IPS-15b (cell line): ENCODE data around the gene RFXANK.

Source experiments
- H3K27me3 ChIP-seq: one replicate; pipeline ENCODE4 v1.6.1; 2013; ENCODE audit warnings: low read length; ENCODE audit not compliant: control insufficient read depth, insufficient read depth
- H3K36me3 ChIP-seq: one replicate; pipeline ENCODE4 v1.6.1; 2013; ENCODE audit warnings: low read length; ENCODE audit not compliant: control insufficient read depth, insufficient read depth
- H3K4me1 ChIP-seq: one replicate; pipeline ENCODE4 v1.6.1; 2013; ENCODE audit warnings: mild to moderate bottlenecking, low read length; ENCODE audit not compliant: control insufficient read depth, insufficient read depth
- H3K4me3 ChIP-seq: one replicate; pipeline ENCODE4 v1.5.1; 2013; ENCODE audit warnings: low read depth, low read length
- H3K9ac ChIP-seq: one replicate; pipeline ENCODE4 v1.6.1; 2013; ENCODE audit warnings: low read depth, mild to moderate bottlenecking, low read length
- H3K9me3 ChIP-seq: one replicate; pipeline ENCODE4 v1.6.1; 2013; ENCODE audit warnings: mild to moderate bottlenecking, low read length; ENCODE audit not compliant: control insufficient read depth, insufficient read depth

The RFXANK gene

GRCh38 chr19:19154768-19155494, 37.1 kb upstream of the RFXANK start:
- Histone ChIP-seq H3K9me3 (no peaks in the 10 kb centered on the region), H3K27me3 (no peaks in the 10 kb centered on the region), H3K4me3 (no peak overlapping the region), H3K9ac (no peak overlapping the region), H3K4me1 (no peaks in the 10 kb centered on the region), H3K36me3 (no peaks in the 10 kb centered on the region)

GRCh38 chr19:19155495-19156219, 36.4 kb upstream of the RFXANK start:
- Histone ChIP-seq H3K36me3 (no peaks in the 10 kb centered on the region), H3K4me1 (no peaks in the 10 kb centered on the region), H3K4me3 (no peak overlapping the region), H3K27me3 (no peaks in the 10 kb centered on the region), H3K9me3 (no peaks in the 10 kb centered on the region), H3K9ac (no peak overlapping the region)

- Histone ChIP-seq H3K9ac (no peak overlapping the region), H3K9me3 (no peaks in the 10 kb centered on the region), H3K36me3 (no peaks in the 10 kb centered on the region), H3K27me3 (no peaks in the 10 kb centered on the region), H3K4me3 (no peak overlapping the region), H3K4me1 (no peaks in the 10 kb centered on the region)
These were observed 34.2 kb upstream of the RFXANK start for GRCh38 chr19:19157808-19158207.

- Histone ChIP-seq H3K4me1 (no peaks in the 10 kb centered on the region), H3K27me3 (no peaks in the 10 kb centered on the region), H3K9ac (no peak overlapping the region), H3K4me3 (no peak overlapping the region), H3K36me3 (no peaks in the 10 kb centered on the region), H3K9me3 (no peaks in the 10 kb centered on the region)
These were observed 32.5 kb upstream of the RFXANK start for GRCh38 chr19:19159534-19159933.

- Histone ChIP-seq H3K27me3 (no peaks in the 10 kb centered on the region), H3K36me3 (no peaks in the 10 kb centered on the region), H3K9me3 (no peaks in the 10 kb centered on the region), H3K4me1 (no peaks in the 10 kb centered on the region), H3K9ac (peak overlapping the region; percentile 32), H3K4me3 (peak overlapping the region; percentile 35)
These were observed 31.5 kb upstream of the RFXANK start for GRCh38 chr19:19160461-19161035.

GRCh38 chr19:19162495-19162894, 29.6 kb upstream of the RFXANK start:
- no peaks in the 10 kb centered on the region for H3K36me3 ChIP-seq
- no peaks in the 10 kb centered on the region for H3K4me1 ChIP-seq
- no peak overlapping the region for H3K4me3 ChIP-seq
- no peaks in the 10 kb centered on the region for H3K9me3 ChIP-seq
- H3K9ac ChIP-seq, result no peak overlapping the region
- H3K27me3 ChIP-seq, result peaks cover under 1% of the 10 kb centered on the region

- H3K36me3 ChIP-seq, result no peaks in the 10 kb centered on the region
- H3K27me3 ChIP-seq, result peaks cover 14% of the 10 kb centered on the region
- no peaks in the 10 kb centered on the region for H3K9me3 ChIP-seq
- no peak overlapping the region for H3K9ac ChIP-seq
- peaks cover 3% of the 10 kb centered on the region for H3K4me1 ChIP-seq
- H3K4me3 ChIP-seq, result no peak overlapping the region
These were observed 26.7 kb upstream of the RFXANK start for GRCh38 chr19:19165396-19165795.

GRCh38 chr19:19167612-19168011, 24.4 kb upstream of the RFXANK start:
- peaks cover 23% of the 10 kb centered on the region for H3K27me3 ChIP-seq
- no peaks in the 10 kb centered on the region for H3K9me3 ChIP-seq
- no peak overlapping the region for H3K9ac ChIP-seq
- peaks cover 8% of the 10 kb centered on the region for H3K4me1 ChIP-seq
- H3K4me3 ChIP-seq, result no peak overlapping the region
- no peaks in the 10 kb centered on the region for H3K36me3 ChIP-seq

GRCh38 chr19:19169236-19170052, 22.6 kb upstream of the RFXANK start:
- Histone ChIP-seq H3K4me3 (peak overlapping the region; percentile 49), H3K9ac (no peak overlapping the region), H3K4me1 (peaks cover 8% of the 10 kb centered on the region)

GRCh38 chr19:19170053-19170872, 21.8 kb upstream of the RFXANK start, which contains the start of gene MEF2B:
Gene MEF2B, minus strand, starts transcription at chr19:19170263. Its CDS starts 19,528 bp downstream, at chr19:19150735.
- no peaks in the 10 kb centered on the region for H3K9me3 ChIP-seq
- peaks cover 23% of the 10 kb centered on the region for H3K27me3 ChIP-seq
- H3K4me1 ChIP-seq, result peaks cover 8% of the 10 kb centered on the region
- no peaks in the 10 kb centered on the region for H3K36me3 ChIP-seq
- H3K9ac ChIP-seq, result no peak within 1 kb of the TSS
- H3K4me3 ChIP-seq, result peak within 1 kb of the TSS; percentile 53

More at GRCh38 chr19:19169236-19170052, 22.6 kb upstream of the RFXANK start:
- Histone ChIP-seq H3K36me3 (no peaks in the 10 kb centered on the region), H3K27me3 (peaks cover 23% of the 10 kb centered on the region), H3K9me3 (no peaks in the 10 kb centered on the region)
